MM.1S (cell line): ENCODE measurements around the gene IQSEC1.

Experiments
- DNase-seq: peaks from one replicate; pipeline ENCODE4 v3.0.0-alpha.2; 2015
- H2AFZ ChIP-seq: fragments of 300-600 bp; sonication (generic); 2 replicates; pipeline ENCODE4 v1.6.0; 2016; ENCODE audit warnings: antibody characterized with exemption, low read length
- H3F3A ChIP-seq: fragments of 300-600 bp; sonication (generic); 2 replicates; pipeline ENCODE4 v1.6.1; 2016; ENCODE audit warnings: mild to moderate bottlenecking, antibody characterized with exemption, low read length, moderate library complexity, mixed read lengths; ENCODE audit not compliant: insufficient read depth
- H3K27ac ChIP-seq: fragments of 300-600 bp; sonication (generic); 2 replicates; pipeline ENCODE4 v1.5.1; 2016; ENCODE audit warnings: mild to moderate bottlenecking, low read length
- H3K27me3 ChIP-seq: fragments of 300-600 bp; sonication (generic); replicated peaks from 2 replicates; pipeline ENCODE4 v1.6.0; 2016; ENCODE audit warnings: low read length; ENCODE audit not compliant: insufficient read depth
- H3K36me3 ChIP-seq: fragments of 300-600 bp; sonication (generic); replicated peaks from 2 replicates; pipeline ENCODE4 v1.6.1; 2016; ENCODE audit warnings: mild to moderate bottlenecking, low read length, mixed read lengths; ENCODE audit not compliant: insufficient read depth
- H3K4me1 ChIP-seq: fragments of 300-600 bp; sonication (generic); 2 replicates; pipeline ENCODE4 v1.6.1; 2016; ENCODE audit warnings: low read length, mixed read lengths
- H3K4me2 ChIP-seq: fragments of 300-600 bp; sonication (generic); 2 replicates; pipeline ENCODE4 v1.6.0; 2016; ENCODE audit warnings: low read depth, low read length
- H3K4me3 ChIP-seq: fragments of 300-600 bp; sonication (generic); 2 replicates; pipeline ENCODE4 v1.5.1; 2016; ENCODE audit warnings: low read length, mixed read lengths
- H3K79me2 ChIP-seq: fragments of 300-600 bp; sonication (generic); 2 replicates; pipeline ENCODE4 v1.6.1; 2016; ENCODE audit warnings: mixed run types, low read length, mixed read lengths
- H3K9ac ChIP-seq: fragments of 300-600 bp; sonication (generic); 2 replicates; pipeline ENCODE4 v1.6.1; 2016; ENCODE audit warnings: low read length, mixed read lengths
- H3K9me2 ChIP-seq: fragments of 300-600 bp; sonication (generic); replicated peaks from 2 replicates; pipeline ENCODE4 v1.6.1; 2016; ENCODE audit warnings: mild to moderate bottlenecking, low read length, mixed read lengths; ENCODE audit not compliant: insufficient read depth
- H3K9me3 ChIP-seq: fragments of 300-600 bp; sonication (generic); replicated peaks from 2 replicates; pipeline ENCODE4 v1.6.1; 2016; ENCODE audit warnings: mild to moderate bottlenecking, low read length, mixed read lengths; ENCODE audit not compliant: insufficient read depth
- H4K20me1 ChIP-seq: fragments of 300-600 bp; sonication (generic); 2 replicates; pipeline ENCODE4 v1.6.1; 2016; ENCODE audit warnings: mild to moderate bottlenecking, low read length, moderate library complexity, mixed read lengths; ENCODE audit not compliant: insufficient read depth
- CTCF ChIP-seq: fragments of 300-600 bp; sonication (generic); IDR thresholded peaks from 2 replicates; pipeline ENCODE4 v1.5.1; 2016; ENCODE audit warnings: antibody characterized with exemption, low read length, mixed read lengths
- EZH2 ChIP-seq: fragments of 300-600 bp; sonication (generic); optimal IDR thresholded peaks from 2 replicates; pipeline ENCODE3; 2017; ENCODE audit warnings: low read depth, mild to moderate bottlenecking, antibody characterized with exemption, low read length, mixed read lengths
- EZH2phosphoT487 ChIP-seq: fragments of 300-600 bp; sonication (generic); IDR thresholded peaks from 2 replicates; pipeline ENCODE4 v1.6.1; 2018; ENCODE audit warnings: antibody characterized with exemption, low read length

Gene IQSEC1

GRCh38 chr3:13060341-13060910, 12.8 kb downstream of the IQSEC1 start:
- TF ChIP-seq EZH2 (no peak), EZH2phosphoT487 (no peak), CTCF (no peak)
- Histone ChIP-seq H3K4me3 (no peak overlapping the region), H4K20me1 (no peaks in the 10 kb centered on the region), H3K9me3 (no peaks in the 10 kb centered on the region), H3K4me2 (no peak overlapping the region), H3K79me2 (no peaks in the 10 kb centered on the region; the same call in 1 of the 2 replicates), H2AFZ (no peak overlapping the region), H3K4me1 (no peaks in the 10 kb centered on the region), H3K27ac (no peak overlapping the region), H3K36me3 (no peaks in the 10 kb centered on the region), H3K9ac (no peak overlapping the region), H3F3A (no peaks in the 10 kb centered on the region), H3K27me3 (no peaks in the 10 kb centered on the region), H3K9me2 (no peaks in the 10 kb centered on the region)
- DNase-seq: no peak

GRCh38 chr3:13058346-13059120, 14.7 kb downstream of the IQSEC1 start:
- DNase-seq: no peak
- Histone ChIP-seq H3K9me2 (no peaks in the 10 kb centered on the region), H3K27me3 (no peaks in the 10 kb centered on the region), H3F3A (no peaks in the 10 kb centered on the region), H3K9me3 (no peaks in the 10 kb centered on the region), H4K20me1 (no peaks in the 10 kb centered on the region), H3K79me2 (no peaks in the 10 kb centered on the region; the same call in 1 of the 2 replicates), H2AFZ (no peak overlapping the region), H3K4me1 (no peaks in the 10 kb centered on the region), H3K9ac (no peak overlapping the region), H3K36me3 (no peaks in the 10 kb centered on the region), H3K4me2 (no peak overlapping the region), H3K27ac (no peak overlapping the region), H3K4me3 (no peak overlapping the region)
- TF ChIP-seq CTCF: no peak
- no peak for TF ChIP-seq EZH2
- no peak for TF ChIP-seq EZH2phosphoT487

GRCh38 chr3:13057282-13058040, 15.8 kb downstream of the IQSEC1 start:
- Histone ChIP-seq H3K36me3 (no peaks in the 10 kb centered on the region), H3K4me3 (no peak overlapping the region), H3K79me2 (no peaks in the 10 kb centered on the region), H4K20me1 (no peaks in the 10 kb centered on the region), H3K9me2 (no peaks in the 10 kb centered on the region), H3K4me1 (no peaks in the 10 kb centered on the region), H3K27me3 (no peaks in the 10 kb centered on the region), H3K27ac (no peak overlapping the region), H3K9ac (no peak overlapping the region), H2AFZ (no peak overlapping the region), H3F3A (no peaks in the 10 kb centered on the region), H3K4me2 (no peak overlapping the region), H3K9me3 (no peaks in the 10 kb centered on the region)
- no peak for TF ChIP-seq CTCF
- DNase-seq: no peak
